ENCODE measurements around the gene ASB7.

Gene ASB7

DNA sequence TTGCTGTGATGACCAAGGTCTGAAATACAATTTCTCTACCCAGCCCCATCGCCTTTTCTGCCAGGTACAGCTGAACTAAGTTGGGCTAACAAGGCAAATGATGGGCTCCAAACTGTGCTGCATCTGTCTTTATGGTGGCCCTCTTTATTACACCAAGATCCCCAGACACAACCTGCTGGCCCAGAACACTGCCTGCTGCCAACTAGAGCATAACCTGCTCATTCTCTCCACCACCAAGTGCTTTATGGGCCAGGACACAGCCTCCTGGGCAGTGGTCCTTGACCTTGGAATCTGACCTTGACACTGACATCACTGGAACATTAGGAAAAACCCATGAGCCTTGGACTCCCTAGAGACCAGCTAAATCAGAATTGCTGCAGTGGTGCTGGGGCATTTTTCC, 3.7 kb upstream of the ASB7 start:
- no peak for DNase-seq

DNA sequence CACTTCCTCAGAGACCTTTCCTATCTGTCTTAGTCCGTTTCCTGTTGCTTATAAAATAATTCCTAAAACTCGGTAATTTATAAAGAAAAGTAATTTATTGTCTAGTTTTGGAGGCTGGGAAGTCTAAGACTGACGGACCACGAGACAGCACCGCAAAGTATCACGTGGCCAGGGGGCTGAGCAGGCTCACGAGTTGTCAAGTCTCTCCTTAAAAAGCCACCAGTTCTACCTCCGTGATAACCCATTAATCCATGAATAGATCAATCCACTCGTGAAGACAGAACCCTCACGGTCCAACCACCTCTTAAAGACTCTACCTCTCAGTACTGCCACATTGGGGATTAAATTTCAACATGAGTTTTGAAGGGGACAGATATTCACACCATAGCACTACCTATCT, 1.2 kb upstream of the ASB7 start:
- peak; percentile 30 for DNase-seq

DNA sequence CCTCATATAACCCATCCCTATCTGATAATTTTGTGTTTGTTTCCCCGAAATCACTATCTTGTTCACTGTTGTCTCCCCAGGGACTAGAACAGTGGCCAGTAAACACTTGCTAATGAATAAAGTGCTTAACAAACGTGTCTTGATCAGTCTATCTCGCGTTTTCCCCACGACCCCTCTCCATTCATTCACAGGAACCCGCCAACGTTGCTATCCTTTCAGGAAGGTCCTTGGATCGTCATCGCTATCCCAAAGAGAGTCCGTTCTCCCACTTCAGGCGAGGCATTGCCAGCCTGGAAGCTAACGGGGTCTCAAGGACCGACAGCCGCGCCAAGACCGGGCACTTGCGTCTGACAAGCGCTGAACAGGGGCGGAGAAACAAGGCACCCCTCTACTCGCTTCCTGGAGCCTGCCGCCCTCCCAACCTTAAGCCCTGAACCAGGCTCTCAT, 749 bp upstream of the ASB7 start:
- DNase-seq: peak; percentile 21

DNA sequence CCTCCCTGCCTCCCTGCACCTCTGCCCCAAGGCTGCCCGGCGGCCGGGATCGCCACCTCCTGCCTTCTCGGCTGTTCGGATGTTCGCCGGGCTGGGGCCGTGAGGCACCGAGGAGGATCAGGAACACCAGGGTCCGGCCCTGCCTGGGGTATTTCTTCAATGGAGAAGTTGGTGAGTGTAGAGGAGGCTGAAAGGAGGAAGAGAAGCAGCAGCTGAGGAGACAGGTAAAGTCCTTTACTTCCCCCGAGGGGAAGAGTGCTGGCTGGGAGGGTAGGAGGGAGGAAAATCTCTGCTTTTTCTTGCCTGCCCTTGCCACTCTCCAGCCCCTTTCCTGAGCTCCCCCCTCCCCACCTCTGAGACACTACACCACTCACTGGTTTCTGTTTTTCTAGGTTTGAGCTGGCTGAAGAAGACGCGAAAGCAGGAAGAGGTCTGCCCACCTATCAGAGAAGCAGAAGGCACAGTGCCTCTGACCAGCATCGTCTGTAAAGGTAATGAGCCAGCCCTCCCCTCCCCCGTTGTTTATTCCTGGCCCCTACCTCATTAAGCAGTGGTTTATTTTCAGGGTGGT, 519 bp downstream of the ASB7 start:
- no peak for DNase-seq

GRCh38 chr15:100612539-100612938, 10.2 kb downstream of the ASB7 start:
- no peak for DNase-seq

GRCh38 chr15:100613208-100613607, 10.8 kb downstream of the ASB7 start:
- no peak for DNase-seq

GRCh38 chr15:100614336-100614735, 11.9 kb downstream of the ASB7 start:
- DNase-seq: no peak

DNA sequence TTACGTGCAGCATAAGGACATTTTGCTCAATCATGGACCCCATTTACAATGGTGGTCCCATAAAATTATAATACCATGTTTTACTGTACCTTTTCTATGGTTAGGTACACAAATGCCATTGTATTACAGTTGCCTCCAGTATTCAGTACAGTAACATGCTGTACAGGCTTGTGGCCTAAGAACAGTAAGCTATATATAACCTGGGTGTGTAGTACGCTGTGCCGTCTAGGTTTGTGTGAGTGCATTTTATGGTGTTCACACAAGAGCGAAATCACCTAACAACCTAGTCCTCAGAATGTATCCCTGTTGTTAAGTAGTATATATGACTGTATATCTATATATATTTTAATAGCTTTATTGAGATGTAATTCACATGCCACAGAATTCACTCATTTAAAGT, 12.5 kb downstream of the ASB7 start:
- DNase-seq: no peak

GRCh38 chr15:100615801-100616200, 13.4 kb downstream of the ASB7 start:
- DNase-seq: no peak

DNA sequence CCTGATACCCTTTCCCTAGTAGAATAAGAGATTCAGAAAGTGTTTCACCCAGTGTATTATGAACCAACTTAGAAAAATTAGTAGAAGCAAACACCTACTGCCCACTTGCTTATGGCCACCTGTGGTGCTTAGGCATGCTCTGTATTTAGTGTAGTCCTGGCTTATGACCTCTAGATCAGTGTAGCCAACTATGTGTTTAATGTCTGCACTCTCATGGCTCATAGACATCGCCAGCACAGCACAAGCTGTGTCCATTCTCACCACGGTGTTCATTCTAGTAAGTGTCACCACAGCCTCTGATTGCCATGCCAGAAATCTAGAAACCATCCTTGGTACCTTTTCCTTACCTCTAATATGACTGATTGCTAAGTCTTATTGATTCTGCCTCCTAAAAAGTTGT, 14.3 kb downstream of the ASB7 start:
- no peak for DNase-seq

DNA sequence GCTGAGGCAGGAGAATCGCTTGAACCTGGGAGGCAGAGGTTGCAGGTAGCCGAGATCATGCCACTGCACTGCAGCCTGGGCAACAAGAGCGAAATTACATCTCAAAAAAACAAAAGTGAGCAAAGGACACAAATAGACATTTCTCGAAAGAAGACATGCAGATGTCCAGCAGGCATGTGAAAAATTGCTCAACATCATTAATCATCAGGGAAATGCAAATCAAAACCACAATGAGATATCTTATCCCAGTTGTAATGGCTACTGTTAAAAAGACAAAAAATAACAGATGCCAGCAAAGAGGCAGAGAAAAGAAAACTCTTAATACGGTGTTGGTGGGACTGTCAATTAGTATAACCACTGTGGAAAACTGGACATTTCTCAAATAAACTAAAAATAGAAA, 20.9 kb downstream of the ASB7 start:
- DNase-seq: no peak

DNA sequence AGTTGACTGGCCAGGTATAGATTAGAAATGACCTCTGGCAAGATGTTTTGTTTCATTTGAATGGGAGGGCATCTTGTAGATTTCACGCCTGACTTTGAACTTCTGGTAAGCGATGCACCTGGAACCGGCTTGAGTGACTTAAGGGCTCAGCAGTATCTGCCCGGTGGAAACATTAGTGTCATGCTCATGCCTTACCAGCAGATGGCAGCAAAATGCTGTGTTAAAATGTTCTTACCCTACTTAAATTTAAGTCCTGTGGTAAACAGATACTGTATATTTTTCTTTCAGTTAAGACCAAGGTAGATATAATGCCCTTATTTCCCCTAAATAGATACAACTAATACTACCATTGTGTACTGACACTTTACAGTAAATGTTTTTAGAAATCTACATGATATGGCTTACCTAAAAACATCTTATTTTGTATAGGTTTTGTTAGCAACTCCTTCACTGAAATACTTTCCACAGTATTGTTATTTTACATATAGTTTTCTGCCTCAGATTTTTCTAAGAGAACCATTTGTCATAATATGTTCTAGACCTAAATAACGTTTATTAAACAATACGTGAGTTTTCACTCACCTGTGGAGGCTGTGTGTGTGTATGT, 25.5 kb downstream of the ASB7 start:
- peak; percentile 66 for DNase-seq

DNA sequence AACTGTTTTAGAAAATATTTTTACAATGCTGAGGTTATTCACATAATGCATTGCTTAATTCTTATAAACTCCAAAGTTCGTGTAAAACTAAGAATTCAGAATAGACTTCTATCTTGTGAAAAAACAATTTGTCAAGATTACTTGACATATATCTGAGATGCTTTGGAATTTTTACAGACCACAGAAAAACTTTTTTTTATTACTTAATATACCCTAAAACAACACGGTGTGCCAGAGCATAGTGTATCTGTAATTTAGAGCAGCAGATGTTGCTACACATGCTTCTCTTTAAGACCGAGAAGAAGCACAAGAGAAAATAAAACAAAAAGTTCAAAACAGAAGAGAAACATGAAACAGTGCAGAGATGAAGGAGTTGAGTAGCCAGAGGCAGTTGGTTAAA, 26.4 kb downstream of the ASB7 start:
- no peak for DNase-seq

DNA sequence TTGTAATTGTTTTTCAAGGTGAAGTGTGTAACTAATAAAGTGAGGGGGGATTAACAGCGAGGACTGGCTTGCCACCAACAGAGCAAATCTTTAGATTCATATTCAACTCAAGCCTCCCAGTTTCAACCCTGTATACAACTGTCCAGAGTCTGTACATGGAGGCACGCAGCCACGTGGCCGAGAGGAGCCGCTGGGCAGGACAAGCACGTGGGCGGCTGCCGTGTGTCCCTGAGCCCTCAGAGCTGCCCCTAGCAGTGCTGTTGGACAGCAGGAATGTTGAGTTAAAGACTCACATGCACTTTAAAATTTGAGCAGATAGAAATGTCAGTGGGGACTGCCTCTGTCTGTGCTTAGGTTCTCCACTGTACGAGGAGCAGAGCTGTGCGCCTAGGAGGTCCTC, 29.4 kb downstream of the ASB7 start:
- DNase-seq: no peak

DNA sequence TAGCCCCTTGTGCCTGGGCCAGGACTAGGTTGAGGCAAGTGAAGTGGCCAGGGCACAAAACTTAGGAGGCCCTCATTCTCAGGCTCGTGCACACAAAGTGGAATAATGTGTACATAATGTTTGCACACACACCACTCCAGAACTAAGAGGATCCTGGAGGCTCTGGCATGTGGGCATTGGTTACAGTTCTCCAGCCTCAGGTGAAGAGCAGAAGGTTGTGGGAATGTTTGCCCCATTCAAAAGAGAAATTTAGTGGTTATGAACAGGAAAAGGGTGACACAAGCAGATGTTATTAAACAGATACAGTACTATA, 31.3 kb downstream of the ASB7 start:
- DNase-seq: no peak

- no peak for DNase-seq
These were observed 33.1 kb downstream of the ASB7 start for GRCh38 chr15:100635406-100636071.

GRCh38 chr15:100638177-100638730, 35.9 kb downstream of the ASB7 start:
- DNase-seq: no peak

DNA sequence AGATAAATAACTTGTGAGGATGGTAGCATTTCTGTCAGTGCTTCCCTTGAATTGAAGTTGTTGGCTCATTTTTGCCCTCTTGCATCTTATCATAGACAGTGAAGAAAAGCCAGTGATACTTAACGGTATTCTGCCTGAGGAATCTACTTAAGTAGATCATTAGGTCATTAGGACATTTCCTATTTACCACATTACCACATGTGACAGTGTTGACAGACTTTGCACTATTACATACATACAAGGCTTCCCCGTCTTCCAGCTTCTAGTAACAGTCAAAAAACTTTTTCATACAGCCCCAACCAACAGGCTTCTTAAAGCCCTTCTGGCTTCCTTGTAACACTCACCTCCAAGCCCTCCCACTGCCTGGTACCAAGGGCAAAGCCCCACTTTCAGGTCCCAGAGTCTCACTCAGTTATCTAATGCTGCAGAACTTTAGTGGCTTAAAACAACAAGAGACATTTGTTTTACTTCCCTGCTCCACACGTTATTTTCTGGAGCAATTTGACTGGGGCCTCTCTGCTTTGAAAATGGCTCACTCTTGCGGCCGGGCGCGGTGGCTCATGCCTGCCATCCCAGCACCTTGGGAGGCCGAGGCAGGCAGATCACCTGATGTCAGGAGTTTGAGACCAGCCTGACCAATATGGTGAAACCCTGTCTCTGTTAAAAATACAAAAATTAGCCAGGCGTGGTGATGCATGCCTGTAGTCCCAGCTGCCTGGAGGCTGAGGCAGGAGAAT, 40.0 kb downstream of the ASB7 start:
- no peak for DNase-seq

- DNase-seq: no peak
These were observed 40.6 kb downstream of the ASB7 start for GRCh38 chr15:100642950-100643338.

DNA sequence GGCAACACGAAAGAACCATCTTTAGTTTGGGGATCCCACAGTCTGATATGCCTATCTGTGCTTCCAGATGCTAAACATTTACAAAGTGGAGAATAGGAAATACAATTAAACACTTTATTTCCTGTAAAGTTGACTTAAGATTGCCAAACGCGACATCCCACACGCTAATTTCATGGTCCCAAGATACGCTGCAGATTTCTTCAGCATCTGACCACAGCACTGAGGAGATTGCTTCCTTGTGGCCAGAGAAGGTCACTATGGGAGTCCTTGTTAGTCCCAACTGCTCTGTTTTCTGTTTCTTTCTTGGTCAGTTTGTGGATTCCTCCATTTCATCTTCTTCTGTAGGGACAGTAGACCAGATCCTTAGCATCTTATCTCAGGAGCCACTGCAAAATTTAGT, 43.3 kb downstream of the ASB7 start:
- no peak for DNase-seq

GRCh38 chr15:100648951-100649350, 46.6 kb downstream of the ASB7 start:
- DNase-seq: no peak

DNA sequence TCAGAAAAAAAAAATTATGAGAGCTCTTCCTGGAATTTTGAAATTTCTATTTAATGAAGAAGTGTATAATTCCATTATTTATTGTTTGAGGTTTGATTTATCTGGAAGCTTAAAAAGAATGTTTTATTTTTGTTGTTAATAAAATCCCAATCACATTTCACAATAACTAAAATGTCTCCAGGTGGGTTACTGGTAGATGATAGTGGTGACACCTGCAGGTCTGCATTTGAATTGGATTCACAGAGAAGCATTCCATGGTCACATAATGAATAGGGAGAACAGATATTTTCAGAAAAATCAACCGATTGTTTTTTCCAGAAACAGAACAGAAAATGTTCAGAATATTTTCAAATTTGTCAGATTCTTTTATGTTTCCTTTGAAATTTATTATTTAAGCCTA, 48.3 kb downstream of the ASB7 start:
- no peak for DNase-seq

GRCh38 chr15:100651253-100651652, 48.9 kb downstream of the ASB7 start:
- DNase-seq: no peak

DNA sequence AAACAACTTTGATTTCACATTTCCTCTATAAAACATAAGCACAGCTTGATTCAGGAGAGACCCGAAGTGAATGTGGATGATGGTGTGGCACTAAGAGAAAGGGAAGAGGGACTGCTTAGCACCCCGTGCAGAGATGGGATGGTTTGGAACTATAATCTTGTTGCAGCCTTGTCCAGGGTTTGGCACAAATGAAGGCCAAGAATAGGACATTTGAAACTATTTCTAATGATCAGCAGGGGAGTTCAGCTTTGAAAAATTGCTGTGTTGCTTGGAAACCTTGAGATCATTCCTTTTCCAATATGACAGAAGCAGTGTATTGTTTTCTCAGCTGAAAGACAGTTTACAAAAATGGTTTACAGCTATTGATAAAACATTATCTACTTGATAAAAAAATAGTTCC, 49.7 kb downstream of the ASB7 start:
- no peak for DNase-seq
